Stimulated activated CD8-positive, alpha-beta memory T cell treated with anti-CD3 and anti-CD28 coated beads, Interleukin-12 subunit alpha, Interleukin-12 subunit beta, amount 100 ng/mL, for 4 hours (primary cell): ENCODE measurements around the gene WDR83.
A peak's percentile ranks its signal among the peaks of the same experiment; 100 is the strongest.

Source experiments
- DNase-seq: peaks from one replicate; pipeline ENCODE4 v3.0.0-alpha.2; 2020; ENCODE audit warnings: low read depth

The WDR83 gene

GRCh38 chr19:12715929-12716328 is 49.3 kb downstream of the WDR83 start:
- DNase-seq, result no peak

- DNase-seq, result no peak
Observed at GRCh38 chr19:12720296-12720695, 53.7 kb downstream of the WDR83 start.

- no peak for DNase-seq
Observed at GRCh38 chr19:12720851-12721655, 54.4 kb downstream of the WDR83 start.

GRCh38 chr19:12721656-12722565 is 55.3 kb downstream of the WDR83 start:
- no peak for DNase-seq

- DNase-seq, result peak; percentile 84
Observed at GRCh38 chr19:12722566-12723380, 56.2 kb downstream of the WDR83 start.

- DNase-seq, result no peak
Observed at GRCh38 chr19:12723381-12723640, 56.7 kb downstream of the WDR83 start.

GRCh38 chr19:12723641-12724426 is 57.2 kb downstream of the WDR83 start, which contains the start of gene TNPO2:
Gene TNPO2, minus strand, starts transcription at chr19:12723932. Its CDS starts 2,955 bp downstream, at chr19:12720977.
- DNase-seq, result peak; percentile 46
